ENCODE results near the gene ECSIT. TPM values are rescaled to one million over a fixed set of nuclear protein-coding genes. Genes with fewer than 3 reads are reported as not detected.

ECSIT gene
- polyA plus RNA-seq, 4 donors = 37.3 to 50.9 (median 38.2) TPM

DNA sequence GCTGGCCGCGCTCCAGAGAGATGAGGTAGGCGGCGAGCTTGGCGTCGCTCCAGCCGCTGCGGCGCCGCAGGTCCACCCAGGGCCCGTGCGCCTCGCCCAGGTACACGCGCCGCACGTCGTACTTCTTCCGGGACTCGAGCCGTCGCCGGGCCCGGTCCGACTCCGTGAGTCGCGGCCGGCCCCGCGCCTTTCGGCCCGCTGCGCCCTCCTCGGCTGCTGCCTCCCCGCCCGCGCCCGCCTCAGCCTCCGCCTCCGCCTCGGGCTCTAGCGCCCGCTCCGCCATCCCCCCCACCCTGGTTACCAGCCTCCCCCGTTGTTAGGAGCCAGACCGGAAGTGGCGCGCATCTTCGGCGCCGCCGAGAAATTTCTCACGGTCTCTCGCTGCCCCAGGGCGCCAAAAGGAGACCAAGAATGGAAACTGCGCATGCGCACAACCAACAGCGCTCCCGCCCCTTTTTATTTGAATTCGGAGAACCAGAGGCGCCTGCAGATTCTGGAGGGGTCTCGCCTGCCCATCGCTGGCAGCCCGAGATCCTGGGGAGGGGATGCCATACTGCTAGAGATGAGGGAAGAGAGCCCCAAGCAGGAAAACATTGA is 23.3 kb downstream of the ECSIT start, which contains the start of gene ZNF653:
TSS of gene ZNF653 (minus strand) at position 336 of the 597 bp plus-strand sequence. CDS start at position 283, 53 bp downstream.
- peak; percentile 92 to 96 (median 94) for DNase-seq (ENCODE audit: low read depth in 4 of 4, low spot score in 3 of 4)

DNA sequence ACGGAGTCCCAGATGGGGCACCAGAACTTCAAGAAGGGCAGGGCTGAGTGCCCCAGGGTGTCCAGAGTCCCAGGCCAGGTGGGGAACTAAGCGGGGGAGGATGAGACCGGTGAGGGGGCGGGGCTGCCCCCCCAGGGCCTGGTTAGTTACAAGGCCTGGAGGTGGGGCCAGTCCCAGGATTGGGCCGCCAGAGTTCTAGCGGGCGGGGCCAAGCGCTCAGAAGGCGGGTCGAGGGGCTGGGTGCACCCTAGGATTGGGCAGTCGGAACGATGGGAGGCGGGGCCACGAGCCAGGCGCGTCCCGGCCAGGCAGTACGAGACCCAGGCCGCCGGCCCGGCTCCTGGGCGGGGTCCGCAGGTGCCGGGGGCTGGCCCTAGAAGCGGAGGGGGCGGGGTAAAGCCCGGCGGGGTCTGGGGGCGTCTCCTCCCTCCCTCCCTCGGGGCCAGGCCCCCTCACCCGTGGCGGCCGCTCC is 23.9 kb downstream of the ECSIT start:
- DNase-seq (ENCODE audit: low read depth in 4 of 4, low spot score in 3 of 4) = peak; percentile 85 to 89 (median 87)

DNA sequence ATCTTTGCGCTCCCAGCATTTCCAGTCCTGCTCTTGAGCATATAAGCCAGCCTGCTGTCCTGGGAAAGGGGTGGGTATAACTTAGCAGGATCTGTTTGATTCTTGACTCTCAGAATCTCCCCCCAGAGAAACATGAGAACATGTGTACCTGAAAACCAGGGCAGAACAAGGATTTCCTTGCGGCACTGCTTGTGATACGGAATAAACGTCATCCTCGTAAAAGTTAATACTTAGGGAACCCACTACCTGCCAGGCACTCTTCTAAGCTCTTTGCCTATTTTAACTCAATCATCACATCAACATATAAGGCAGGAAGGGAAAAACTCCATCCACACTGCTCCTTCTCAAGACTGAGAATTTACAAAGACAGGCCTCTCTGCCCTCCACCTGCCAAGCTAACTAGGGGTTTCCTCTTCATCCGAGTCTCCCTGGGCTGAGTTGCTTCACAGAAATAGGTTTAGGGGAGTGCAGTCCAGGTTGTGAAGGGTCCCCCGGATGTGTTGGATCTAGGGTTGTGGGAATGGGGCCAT is 24.4 kb downstream of the ECSIT start:
- DNase-seq (ENCODE audit: low read depth in 4 of 4, low spot score in 3 of 4) = no peak

DNA sequence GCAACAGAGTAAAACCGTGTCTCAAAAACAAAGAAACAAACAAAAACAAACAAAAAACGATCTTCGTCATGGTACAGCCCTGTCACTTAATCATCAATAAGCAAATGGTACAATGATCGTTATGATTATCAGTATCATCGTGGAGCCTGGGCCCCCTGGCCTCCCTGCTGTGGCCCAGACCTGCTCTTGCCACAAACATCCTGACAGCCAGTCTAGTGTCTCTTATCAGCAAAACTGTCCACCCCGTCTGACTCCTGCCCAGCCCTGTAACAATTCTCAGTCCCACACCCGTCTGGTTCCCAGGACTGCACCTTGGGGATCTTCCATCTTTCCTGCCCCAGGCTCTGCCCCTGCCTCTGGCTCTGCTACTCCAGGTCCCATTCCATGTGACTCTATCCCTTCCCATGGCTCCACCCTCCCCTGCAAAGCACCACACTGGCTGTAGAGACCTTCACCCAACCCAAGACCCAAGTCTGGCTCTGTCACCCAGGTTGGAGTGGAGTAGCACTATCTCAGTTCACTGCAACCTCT is 29.0 kb downstream of the ECSIT start:
- no peak for DNase-seq (ENCODE audit: low read depth in 4 of 4, low spot score in 3 of 4)

DNA sequence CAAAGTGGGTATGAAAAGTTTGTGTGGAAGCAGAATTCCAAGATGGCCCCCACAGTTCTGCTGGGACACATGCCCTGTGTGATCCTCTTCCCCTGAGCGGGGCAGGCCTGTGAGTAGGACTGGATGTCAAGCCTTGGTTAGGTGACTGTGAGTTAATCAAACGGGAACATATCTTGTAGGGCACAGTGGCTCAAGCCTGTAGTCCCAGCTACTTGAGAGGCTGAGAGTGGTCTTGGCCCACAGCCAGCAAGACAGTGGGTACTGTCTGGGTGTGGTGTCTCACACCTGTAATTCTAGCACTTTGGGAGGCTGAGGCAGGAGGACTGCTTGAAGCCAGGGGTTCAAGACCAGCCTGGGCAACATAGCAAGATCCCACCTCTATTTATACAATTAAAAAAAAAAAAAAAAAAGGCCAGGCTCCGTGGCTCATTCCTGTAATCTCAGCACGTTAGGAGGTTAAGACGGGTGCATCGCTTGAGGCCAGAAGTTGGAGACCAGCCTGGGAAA is 29.7 kb downstream of the ECSIT start:
- DNase-seq (ENCODE audit: low read depth in 4 of 4, low spot score in 3 of 4) = no peak

DNA sequence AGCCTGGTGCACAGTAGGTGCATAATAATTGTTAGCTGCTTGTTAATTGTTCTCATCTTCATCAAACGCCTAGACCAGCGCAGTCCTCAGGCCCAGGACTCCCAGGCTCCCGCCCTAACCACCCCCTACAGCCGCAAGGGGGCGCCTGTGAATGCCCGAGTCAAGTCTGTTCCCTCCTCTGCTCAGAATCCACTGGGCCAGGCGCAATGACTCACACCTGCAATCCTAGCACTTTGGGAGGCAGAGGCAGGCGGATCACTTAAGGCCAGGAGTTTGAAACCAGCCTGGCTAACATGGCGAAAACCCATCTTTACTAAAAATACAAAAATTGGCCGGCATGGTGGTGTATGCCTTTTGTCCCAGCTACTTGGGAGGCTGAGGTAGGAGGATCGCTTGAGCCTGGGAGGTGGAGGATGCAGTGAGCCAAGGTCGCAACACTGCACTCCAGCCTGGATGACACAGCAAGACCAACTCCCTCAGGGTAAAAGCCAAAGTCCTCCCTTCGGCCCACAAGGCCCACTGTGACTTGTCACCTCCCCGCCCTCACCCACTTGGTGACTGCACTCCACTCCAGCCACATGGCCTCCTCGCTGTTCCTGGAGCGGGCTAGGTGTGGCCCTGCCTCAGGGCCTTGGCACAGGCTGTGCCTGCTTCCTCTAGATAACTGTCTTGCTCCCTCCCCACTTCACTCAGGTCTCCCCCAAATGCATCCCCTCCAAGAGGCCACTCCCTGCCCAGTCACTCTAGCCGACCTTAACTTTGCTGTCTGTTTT is 32.4 kb downstream of the ECSIT start:
- DNase-seq (ENCODE audit: low read depth in 4 of 4, low spot score in 3 of 4) = no peak

DNA sequence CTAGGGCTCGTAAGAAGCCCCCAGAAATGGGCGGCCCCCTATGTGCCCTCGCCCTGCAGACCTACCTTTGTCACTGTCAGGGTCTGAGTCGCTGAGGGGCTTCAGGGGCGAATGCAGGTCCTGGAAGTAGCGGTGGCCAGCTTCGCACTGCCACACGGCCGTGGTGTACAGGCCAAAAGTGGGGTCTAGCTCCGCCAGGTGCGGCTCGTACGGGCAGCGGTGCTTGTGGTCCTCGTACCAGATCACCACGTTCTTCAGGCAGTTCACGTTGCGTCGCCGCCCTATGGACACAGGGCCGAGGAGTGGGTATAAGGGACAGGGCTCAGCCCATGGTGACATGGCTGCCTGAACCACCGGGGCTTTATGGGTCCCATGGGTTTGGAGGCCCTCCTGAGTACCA is 33.0 kb downstream of the ECSIT start:
- no peak for DNase-seq (ENCODE audit: low read depth in 4 of 4, low spot score in 3 of 4)

DNA sequence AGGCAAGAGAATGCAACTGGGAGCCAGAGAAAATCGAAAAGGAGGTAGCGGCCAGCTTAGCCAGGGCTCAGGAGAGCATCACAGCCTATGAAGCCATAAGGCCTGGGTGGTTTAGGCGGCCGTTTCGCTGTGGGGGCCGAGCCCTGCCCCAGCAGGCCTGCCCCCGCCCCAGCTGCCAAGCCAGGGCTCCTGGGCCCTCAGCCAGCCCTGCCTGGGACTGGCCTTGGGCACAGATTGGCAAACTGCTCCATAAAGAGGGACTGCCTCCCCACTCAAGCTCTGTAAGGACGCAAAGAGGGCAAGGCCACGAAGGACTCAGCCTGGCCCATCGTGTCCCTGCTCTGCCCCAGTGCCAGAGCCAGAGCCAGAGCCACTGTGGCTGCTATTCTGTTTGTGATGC is 33.5 kb downstream of the ECSIT start:
- DNase-seq (ENCODE audit: low read depth in 4 of 4, low spot score in 3 of 4) = no peak

DNA sequence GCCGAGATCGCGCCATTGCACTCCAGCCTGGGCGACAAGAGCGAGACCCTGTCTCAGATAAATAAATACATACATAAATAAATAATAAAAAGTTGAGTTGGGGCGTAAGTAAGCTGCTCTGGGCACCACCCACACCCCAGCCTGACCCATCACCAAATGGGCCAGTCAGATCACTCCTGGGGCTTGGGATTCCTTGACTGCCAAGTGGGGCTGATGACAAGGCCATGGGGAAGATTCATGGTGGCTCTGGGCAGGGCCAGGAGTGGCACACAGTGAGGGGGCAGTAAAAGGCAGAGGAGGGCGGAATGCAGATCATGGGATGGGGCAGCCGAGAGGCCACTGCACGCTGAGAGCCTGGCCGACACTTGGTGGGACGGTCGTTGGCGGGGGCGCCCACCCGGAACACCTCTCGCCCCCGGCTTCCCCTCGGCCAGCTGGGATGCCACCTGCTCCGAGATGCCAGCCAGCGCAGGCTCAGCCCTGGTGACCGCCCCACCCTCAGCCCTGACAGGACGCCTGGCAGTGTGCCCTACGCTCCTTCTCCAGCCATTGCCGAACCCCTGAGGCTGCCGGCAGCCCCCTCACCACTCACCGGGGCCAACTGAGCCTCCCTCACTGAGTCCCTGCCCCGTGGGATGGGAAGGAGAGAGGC is 34.2 kb downstream of the ECSIT start:
- DNase-seq (ENCODE audit: low read depth in 4 of 4, low spot score in 3 of 4) = no peak

DNA sequence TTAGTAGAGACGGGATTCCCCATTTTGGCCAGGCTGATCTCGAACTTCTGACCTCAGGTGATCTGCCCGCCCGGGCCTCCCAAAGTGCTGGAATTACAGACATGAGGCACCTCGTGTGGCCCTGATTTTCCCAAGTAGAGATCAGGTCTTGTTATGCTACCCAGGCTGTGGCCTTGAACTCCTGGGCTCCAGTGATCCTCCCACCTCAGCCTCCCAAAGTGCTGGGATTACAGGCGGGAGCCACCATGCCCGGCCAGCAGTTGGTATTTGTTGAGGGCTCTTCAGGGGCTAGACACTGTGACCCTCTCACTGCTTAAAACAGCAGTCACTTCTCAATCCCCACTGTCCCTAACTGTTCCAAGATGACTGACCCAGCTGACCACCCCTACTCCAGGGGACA is 39.6 kb downstream of the ECSIT start:
- no peak for DNase-seq (ENCODE audit: low read depth in 4 of 4, low spot score in 3 of 4)

DNA sequence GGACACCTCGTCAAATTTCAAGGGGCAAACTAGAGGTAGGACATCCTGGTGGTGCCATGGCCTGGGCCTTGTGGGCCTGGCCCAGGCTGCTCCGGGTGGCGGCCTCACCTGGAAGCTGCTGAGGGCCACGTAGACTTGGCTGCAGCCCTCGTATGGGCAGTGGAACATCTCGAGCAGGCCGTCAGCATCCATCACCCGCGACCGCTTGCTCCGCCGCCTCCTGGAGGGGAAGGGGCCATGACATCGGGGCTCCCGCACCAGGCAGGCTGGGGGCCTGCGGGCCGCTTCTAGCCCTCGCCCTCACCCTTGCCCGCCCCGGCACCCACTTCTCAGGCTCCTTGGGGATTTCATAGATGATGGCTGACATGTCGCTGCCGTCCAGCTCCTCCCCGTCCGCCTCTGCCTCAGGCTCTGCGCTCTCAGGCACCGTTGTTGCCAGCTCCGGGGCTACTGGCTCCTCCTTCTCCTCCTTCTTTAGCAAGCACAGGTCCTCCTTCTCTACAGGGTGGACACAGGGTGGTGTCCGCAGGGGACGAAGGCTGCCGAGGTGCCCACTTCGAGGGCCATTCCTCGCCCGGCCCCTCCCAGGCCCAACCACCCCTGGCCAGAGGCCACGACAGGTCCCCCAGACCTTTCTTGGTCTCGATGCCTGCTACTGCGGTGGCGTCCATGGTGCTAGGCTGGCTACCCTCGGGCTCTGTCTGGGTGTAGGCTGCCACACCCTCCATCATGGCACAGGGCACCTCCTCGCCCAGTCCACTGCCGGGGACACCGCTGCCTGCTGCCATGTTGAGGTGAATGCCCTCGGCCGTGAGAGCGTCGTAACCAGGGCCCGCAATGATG is 42.1 kb downstream of the ECSIT start:
- no peak for DNase-seq (ENCODE audit: low read depth in 4 of 4, low spot score in 3 of 4)

DNA sequence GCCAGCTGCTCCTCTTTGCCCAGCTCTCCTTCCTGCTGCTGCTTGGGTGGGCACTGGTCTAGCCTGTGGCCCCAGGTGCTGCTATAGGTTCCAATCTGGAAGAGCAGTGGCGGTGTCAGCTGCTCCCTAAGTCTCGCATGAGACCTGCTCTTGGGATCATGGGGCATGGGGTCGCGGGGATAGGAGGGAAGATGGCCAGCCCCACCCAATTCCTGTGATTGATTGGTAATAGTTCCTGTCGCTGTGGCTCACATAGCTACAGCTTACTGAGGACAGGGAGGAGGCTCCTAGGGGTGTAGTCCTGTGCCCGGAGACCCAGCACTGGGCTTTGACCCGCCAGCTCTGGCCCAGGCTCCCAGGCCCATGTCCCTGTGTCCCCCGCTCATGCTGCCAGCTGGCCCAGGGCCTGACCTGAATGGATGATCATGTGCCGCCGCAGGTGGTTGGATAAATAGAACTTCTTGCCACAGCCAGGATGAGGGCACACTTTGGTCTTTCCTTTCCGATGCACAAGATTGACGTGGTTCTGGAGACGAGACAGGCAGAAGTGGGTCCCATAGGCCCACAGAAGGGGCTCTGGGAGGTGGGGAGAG is 43.6 kb downstream of the ECSIT start:
- no peak for DNase-seq (ENCODE audit: low read depth in 4 of 4, low spot score in 3 of 4)

DNA sequence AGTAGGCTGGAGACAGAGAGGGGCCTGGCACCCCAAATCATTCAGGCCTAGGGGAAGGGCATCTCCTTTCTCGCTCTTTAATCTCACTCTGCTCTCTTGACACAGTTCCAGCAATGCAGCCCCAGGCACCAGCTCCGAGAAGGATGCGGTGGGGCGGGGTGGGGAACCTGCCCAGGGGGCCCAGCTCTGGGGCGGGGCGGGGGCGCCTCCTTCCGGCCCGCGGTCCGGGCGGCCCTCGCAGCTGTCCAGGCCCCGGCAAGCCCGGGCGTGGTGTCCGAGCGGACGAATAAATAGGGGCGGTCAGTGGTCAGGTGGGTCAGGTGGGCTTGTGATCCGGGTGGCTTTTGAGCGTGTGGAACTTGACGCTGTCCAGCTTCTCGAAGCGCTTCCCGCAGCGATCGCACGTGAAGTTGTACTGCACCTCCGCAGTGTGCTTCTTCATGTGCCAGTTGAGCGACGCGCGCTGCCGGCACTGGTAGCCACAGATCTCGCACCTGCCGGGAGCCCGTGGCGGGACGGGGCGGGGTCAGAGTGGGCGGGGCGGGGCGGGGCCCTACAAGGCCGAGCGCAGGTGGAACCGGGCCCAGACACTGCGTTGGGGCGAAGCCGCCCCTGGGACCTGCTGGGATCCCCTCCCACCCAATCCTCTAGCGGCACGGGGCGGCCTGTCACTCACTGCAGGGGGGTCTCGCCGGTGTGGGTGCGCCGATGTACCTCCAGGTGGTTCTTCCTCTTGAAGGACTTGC is 45.4 kb downstream of the ECSIT start:
- DNase-seq (ENCODE audit: low read depth in 4 of 4, low spot score in 3 of 4) = no peak

DNA sequence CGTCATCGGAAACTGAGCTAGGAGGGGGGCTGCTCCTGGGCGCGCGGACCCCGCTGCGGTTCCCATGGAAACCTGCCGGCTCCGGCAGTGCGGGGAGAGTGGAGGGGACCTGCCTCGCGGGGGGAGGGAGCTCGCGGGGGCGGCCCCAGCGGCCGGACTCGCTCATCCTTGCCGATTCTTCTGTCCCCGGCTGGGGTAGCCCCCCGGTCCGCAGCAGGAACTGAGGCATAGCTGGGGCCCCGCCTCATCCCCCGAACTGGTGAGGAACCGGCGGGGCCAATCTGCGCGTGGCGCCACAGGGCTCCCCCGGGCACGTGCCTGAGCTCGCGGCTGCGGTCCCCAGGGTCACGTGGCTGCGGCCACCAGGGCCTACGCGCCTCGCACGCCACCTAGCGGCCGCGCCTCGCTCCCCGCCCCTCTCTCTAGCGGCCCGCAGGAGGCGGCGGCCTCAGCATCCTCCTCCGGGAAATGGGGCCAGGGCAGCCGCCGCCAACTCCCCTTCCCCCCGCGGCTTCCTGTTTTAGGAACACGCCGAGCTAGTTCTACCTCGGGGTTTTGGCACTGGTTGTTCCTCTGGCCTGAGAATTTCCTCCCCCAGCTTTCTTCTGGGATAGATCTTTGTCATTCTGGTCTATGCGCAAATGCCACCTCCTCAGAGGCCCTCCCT is 46.4 kb downstream of the ECSIT start:
- peak; percentile 28 to 63 (median 54) for DNase-seq (ENCODE audit: low read depth in 4 of 4, low spot score in 3 of 4)

DNA sequence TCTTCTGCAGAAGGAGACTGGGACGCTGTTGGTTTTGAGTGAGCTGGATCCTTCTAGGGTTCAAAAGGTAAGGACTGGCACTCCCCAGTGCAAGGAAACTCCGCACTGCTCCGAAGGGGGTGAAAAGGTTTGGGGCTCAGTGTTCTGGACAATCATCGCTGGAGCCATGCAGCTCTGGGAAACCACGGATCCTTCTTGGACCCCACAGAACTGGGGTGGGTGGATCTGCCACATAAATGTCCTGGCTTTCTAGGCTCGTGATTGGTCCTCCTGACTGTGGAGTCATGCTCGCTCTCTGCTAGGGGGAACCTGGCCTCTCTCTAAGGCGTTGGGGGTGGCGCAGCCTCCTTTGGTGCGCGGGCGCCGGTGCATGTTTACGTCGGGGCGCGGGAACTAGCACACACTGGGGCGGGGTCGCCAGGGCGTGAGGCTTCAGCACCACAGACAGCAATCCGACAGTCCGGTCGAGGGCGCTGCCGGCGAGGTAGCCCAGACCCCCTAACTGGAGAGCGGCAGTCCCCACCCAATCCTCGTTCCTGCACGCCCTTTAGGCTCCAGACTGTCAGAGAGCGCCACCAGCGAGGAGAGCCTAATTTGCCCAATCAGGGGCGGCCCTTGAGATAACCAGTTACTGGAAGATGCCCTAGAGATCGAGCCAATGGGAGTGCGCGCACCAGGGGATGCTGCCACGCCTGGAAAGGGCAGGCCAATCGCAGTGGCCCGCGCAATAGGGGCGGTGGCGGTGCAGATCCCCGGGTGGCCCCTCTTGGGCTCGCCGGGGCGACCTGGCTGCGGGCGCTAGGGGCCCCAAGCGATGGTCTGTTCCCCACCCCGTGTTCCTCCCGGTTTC is 47.2 kb downstream of the ECSIT start:
- no peak for DNase-seq (ENCODE audit: low read depth in 4 of 4, low spot score in 3 of 4)

DNA sequence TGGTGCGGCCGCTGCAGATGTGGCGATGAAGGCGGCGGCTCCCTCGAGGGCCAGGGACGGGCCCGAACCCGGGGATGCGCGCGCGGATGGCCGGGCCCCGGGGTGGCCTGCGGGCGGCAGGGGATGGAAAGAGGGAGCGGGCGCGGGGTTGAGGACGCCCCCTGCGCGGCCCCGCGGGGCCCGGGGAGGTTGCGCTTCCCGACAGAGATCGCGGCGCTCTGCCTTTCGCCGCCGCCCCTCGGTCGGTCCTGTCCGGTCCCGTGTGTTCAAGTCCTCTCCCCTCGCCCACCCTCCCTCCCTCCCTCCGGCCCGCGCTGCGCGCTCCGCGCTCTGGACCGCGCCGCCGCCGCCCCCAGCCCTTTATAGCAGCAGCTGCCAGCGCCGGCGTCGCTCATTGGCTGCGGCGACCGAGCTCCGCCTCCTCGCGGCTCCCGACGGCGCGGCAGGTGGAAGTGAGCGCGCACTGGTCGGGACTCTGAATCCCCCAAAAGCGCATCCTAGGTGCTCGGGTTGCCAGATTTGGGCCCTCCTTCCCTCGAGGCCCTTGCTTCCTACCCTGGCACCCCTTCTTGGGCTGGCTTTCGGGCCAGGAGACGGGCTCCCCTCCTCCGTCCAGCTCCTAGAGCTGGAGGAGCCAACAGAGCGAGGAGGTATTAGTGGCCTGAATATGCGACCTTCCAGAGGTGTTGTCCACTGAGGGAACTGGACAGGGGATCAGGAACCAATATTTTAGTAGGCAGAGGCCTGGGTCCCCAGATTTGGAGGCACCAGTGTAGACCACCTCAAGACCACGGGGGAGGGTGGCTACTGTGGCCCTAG is 48.0 kb downstream of the ECSIT start, which contains the start of gene ELAVL3:
TSS of gene ELAVL3 (minus strand) at position 332 of the 819 bp plus-strand sequence. CDS start 438 bp downstream, outside the sequence.
- DNase-seq (ENCODE audit: low read depth in 4 of 4, low spot score in 3 of 4) = no peak
